Epidermal melanocyte (primary cell): ENCODE measurements around the gene CCDC158.
"Not testable (repeated sequence)": the region's sequence is repeated elsewhere in the genome, so short reads cannot be mapped to it uniquely, and the experiment has no call there.

ENCODE experiments used
- DNase-seq: peaks from one replicate; pipeline ENCODE4 v3.0.0; 2011; ENCODE audit warnings: low spot score; ENCODE audit not compliant: insufficient read length

CCDC158 gene

DNA sequence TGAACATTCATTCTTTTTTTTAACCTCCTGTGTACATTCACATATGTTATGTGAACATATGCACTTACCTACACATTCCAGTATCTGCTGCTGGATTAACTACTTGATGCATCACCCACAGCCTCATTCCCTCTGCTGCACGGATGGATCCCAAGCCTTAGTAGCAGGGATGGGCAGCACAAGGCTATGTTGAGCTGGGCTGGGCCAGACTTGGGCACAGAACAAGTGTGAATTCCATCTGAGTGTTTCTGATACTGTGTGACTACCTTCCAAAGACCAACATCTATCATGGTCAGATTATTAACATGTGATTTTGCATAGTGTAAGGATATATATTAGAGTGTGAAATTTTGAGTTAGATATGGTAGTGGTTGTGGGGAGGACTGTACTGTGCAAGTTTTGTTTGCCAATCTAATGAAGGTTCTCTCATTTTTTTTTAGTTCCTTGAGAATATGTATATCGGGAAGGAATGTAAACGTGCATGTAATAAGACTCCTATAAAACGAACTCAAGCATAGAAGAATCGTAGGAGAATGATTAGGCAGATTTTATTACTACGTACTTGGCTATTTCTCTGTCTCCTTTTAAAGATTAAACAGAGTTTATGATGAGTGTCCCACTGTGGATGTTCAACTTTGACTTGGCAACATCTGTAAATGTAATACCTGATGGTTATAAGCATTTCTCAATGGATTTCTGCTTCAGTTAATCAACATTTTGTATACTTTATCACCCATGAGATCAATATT, 137.8 kb downstream of the CCDC158 start:
- DNase-seq = no peak

DNA sequence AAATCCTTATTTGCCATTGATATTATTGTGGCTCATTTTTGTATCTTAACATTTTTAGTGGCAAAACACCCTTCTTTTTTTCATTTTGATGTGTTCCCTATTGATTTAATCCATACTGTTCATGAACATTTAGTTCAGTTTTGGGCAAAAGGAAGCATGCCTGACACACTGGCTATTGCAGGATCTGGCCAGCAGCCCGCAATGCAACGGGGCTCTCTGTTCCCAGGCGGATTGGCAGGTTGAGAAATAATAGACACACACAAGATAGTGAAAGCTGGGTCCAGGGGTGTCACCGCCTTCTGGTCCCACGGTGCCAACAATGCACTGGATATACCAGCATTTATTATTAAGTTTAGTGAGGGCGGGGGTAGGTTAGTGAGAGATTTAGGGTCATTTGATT, 139.3 kb downstream of the CCDC158 start:
- not testable (repeated sequence) for DNase-seq

DNA sequence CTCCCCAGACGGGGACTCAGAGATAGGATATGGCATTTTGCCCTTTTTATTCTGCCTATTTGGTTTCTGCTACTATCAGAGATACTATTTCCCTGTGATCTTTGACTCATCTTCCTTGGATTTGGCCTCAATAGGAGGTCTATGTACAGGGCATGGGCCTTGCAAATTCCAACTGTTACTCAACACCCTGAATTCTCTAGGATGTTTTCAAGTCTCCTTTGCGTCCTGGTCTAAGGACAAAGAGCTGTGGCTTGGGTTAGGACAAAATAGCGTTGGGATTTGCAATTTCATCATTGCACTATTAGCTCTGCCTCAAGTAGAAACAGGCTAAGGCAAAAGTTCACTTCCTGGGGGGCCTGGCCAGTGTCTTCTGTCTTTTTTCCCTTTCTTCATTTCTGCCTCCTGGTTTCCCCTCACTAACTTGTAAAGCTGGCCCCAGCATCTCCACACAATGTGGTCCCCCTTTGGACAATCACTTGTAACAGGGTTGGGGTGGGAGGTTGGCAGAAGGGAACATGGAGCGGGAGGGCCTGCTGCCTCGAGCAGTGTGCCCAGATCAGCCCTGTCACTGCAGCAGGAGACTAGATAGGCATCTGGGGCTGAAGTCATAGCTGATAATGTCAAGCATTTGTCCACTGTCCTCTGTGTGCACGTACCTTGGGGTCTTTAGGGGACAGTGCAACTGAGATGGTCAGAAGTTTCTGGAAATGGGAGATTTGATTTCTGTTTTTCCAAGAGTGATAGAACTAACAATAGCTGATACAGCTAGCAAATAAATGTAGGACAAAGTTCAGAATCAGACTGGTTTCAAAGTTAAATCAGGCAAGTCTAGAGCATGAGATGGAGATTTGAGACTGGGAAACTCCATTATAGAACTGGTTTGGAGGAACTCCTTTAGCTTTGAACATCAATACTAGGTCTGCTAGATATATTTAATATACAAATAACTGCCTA, 140.2 kb downstream of the CCDC158 start:
- no peak for DNase-seq

DNA sequence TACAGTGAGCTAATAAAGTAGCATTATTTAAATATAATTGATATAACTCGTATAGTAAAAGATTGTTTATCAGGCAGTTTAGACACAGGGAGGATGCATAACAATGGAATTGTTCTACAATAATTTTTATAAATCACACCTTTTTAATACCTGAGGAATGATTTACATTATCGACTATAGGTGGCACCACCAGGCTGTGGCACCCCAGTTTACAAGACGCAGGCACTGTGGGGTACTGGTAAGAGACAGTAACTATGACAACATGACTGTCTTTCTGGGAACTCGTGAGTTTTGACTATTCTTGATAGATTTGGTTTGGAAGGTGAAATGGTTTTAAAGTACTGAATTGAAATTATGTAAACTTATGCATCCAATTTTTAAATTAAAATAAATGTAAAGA, 141.5 kb downstream of the CCDC158 start:
- no peak for DNase-seq

DNA sequence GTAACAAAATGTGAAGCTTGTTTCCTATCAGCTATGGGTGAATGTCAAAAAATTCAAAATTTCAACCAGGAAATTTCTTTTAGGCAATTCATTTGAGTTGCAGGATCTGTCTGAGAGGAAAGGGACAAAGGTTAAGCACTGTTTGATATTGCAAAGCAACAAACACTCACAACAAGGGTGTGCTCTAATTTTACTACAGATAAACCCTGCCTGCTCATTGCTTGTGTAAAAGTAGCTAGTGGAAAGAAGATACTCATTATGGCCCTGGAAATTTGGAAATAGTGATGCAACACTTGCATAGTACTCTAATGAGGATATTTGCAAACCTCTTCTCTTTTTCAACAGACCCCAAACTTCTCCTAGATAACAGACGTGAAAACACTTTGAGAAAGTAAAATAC, 142.4 kb downstream of the CCDC158 start:
- no peak for DNase-seq

DNA sequence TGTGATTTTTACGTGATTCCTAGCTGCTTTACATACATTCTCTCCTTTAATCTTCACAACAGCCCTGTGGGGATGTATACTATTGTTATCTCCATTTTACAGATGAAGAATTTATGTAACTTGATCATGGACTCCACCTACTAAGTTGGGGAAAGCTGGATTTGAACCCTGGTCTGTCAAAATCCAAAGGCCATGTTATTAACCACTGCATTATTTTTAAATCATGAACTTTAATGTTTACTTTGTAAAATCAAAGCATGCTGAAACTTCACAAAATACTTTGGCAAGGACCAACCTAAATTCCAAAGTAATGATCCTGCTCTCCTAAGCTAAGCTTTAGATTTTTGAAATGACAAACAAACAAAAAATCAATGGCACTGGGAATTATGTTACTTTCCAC, 143.3 kb downstream of the CCDC158 start:
- DNase-seq = no peak

DNA sequence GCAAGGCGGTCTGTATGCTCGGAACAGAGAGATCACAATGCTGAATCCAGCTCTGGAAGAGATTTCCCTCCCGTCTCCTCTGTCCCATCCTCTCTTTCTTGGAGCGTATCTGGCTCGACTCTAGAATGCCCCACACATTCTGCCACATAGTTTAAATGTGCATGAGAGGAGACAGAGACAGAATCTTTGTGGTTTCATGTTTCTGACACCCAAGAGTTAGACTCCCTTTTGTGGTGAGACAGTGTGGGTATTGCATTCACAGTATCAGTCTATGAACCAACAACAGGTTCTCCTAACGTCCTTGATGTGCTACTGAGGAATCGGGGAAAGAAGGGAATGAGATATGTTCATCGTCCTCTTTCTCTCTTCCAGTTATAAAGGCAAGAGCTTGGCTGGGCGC, 144.1 kb downstream of the CCDC158 start:
- DNase-seq = no peak

DNA sequence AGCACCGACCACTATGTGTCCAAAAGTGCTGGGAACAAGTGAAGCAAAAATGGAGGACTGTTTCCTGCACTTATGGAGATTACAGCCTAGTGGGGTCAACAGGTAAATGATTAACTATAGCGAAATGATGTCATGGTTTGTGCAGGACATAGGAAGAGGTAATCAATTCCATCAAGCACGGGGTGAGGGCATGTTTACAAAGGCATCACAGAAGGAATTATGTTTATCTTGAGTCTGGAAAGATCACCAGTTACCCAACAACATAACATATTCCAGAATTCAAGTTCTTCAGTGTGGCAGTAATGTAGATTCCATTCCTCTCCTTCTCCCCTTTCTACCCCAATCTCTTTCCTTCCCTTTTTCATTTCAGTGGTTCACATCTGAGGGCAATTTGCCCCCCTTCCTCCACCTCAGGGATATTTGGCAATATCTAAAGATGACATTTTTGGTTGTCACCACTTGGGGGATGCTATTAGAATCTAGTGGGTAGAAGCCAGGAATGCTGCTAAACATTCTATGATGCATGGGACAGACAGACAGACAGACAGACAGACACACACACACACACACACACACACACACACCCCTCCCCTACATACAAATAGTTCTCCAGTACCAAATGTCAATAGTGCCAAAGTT, 145.3 kb downstream of the CCDC158 start:
- DNase-seq = no peak

DNA sequence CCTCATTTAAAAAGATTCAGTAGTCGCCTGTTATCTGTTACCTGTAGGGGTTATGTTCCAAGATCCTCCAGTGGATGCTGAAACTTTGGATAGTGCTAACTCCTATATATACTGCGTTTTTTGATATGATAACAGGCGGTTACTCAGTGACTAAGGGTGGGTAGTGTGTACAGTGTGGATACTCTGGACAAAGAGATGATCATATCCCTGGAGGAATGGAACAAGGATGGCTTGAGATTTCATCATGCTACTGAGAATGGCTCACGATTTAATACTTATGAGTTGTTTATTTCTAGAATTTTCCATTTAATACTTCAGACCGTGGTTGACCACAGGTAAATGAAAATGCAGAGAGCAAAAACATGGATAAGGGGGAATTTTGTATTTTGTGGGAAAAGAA, 147.9 kb downstream of the CCDC158 start:
- DNase-seq = no peak

DNA sequence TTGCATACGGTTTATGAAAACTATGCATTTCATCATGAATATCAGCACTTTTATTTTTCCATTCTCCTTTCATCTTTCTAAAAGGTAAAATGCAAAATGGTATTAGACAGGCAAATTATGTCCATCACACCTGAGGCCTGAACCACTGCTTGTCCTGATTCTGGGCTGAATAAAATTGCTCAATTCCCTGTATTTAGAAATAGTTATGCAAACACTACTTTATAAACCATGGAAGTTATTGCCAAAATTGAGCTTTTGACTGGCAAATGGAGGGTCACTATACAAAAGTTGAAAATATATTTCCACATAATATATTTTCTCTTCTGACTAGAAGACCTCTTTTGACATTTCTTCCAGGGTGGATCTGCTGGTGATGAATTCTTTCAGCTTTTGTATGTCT, 148.4 kb downstream of the CCDC158 start:
- no peak for DNase-seq

DNA sequence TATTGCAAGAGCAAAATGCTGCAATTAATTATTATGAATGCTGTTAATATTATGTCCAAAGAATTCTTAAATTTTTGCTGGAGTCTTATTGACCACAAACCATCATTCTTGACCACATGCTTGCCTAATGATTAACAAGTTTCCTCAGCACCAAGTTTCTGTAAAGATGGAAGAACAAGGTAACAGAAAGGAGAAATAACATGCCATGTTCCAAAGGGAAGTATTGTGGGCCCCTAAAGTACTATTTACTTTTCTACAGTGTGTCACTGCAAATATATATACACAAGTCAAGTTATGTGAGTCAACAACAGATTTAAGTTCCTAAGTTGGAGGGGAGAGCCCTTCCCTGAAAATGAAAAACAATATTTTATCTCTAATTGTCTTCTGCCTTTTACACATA, 148.9 kb downstream of the CCDC158 start:
- no peak for DNase-seq

DNA sequence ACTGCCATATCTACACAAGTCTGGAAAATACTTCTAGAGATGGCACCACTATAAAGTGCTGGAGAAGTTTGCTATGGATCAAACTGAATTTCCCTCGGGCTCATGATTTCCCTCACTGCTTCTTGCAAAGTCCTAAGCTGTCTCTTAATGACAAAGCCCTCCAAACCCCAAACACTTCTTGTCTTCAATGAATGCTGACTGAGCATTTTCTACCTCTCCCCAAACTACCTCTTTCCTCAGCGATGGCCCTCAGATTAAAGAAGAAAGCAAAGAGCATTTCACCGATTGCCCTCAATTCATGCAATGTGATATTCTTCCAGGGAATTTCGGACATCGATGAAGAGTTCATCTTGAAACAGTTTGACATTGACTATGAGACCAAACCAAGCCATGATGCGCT, 149.7 kb downstream of the CCDC158 start:
- no peak for DNase-seq

DNA sequence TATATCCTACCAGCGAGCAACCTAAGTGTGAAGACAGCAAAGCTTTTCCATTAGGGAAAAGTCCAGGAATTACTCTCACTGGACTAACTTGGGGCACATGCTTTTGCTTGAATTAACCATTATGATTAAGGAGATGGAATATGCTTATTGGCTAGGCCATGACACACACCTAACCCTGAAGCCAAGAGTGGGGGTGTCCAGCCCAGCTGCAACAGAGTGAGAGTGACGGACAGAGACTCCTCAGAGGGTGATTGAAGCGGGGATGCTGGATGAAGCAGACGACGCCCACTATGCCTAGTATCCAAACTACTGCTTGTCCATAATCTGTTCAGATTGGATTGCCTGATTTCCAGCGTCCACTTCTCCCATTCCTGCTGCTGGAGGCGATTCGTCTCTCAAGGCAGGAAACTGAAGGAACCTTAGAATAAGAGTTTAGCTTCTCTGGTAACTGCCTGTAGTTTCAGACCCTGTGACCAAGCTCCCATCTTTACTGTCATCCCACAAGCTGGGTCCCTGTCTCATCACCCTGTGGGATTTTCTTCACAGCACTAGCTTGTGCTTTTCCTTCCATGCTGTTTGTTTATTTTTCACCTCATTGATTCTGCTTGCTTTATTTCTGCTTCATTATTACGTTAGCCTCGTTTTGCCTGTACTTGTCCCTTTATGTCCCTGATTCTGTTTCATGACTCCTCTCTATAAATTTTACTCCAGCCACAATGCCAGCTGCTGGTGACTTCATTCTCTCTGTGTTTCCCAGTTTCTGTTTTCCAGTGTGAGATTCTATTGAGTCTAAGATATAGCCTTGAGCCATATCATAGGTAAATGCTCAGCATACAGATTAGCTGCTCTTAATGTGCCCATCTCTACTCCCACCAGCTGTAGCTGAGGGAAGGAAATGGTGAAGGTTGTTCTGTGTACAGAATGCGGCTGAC, 150.4 kb downstream of the CCDC158 start:
- DNase-seq = no peak

DNA sequence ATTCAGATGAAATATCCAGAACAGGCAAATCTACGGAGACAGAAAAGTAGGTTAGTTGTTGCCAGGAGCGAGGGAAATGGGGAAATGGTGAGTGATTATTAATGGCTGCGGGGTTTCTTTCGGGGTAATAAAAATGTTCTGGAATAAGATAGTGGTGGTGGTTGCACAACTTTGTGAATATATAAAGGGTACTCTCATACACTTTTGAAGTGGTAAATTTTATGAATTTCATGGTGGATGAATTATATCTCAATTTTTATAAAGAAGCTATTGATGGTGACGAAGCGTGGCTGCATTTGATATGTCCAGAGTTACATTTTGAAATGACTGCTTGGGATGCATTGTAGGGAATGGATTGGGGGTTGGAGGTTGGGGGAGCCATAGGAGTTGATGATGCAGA, 153.1 kb downstream of the CCDC158 start:
- peak; percentile 23 for DNase-seq

DNA sequence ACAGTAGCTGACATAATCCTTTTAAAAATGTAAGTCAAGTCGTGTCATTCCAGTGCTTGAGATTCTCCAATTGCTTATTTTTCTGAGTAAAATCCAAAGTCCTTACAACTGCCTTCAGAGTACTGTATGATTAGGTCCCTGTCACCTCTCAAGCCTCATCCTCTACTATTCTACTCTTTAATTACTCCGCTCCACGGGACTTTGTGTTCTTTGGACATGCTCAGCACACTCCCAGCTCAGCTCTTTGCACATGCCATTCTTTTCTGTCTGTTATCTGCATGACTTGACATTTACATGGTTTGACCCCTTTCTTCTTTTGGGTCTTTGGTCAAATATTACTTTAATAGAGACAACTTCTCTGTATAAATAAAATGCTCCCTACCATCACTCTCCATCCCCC, 154.3 kb downstream of the CCDC158 start:
- DNase-seq = no peak

DNA sequence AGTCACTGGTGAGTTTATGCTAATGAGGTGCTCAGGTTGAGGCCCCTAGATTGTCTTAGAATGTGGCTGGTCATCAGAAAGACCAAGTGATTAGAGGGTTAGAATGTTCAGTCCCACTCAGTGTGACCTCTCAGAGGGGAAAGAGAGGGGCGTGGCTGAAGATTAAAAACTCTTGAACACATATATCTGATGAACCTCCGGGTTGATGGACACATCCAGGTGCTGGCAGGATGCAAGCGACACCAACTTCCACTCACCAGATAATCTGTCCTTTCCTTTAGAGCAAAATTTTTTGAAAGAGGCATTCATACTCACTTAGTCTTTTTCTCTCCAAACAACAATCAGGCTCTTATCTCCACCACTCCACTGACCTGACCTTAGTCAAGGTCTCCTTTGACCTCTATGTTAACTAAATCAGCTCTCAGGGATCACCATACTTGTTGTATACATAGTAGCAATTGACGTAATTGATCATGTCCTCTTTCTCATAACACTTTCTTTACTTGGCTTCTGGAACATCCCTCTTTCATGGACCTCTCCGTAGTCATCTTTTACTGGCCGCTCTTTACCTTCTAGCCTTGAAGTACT, 155.2 kb downstream of the CCDC158 start:
- DNase-seq = no peak
